Erythroblast (primary cell): ENCODE data around the gene KLHL36.

Experiments used
- GATA1 ChIP-seq: IDR thresholded peaks from 2 replicates; pipeline ENCODE4 v1.6.1; 2011; ENCODE audit warnings: low read depth, mild to moderate bottlenecking, control low read depth, low read length, moderate library complexity
- POLR2A ChIP-seq: IDR thresholded peaks from 2 replicates; pipeline ENCODE4 v1.6.1; 2011; ENCODE audit warnings: mild to moderate bottlenecking, low read length

DNA sequence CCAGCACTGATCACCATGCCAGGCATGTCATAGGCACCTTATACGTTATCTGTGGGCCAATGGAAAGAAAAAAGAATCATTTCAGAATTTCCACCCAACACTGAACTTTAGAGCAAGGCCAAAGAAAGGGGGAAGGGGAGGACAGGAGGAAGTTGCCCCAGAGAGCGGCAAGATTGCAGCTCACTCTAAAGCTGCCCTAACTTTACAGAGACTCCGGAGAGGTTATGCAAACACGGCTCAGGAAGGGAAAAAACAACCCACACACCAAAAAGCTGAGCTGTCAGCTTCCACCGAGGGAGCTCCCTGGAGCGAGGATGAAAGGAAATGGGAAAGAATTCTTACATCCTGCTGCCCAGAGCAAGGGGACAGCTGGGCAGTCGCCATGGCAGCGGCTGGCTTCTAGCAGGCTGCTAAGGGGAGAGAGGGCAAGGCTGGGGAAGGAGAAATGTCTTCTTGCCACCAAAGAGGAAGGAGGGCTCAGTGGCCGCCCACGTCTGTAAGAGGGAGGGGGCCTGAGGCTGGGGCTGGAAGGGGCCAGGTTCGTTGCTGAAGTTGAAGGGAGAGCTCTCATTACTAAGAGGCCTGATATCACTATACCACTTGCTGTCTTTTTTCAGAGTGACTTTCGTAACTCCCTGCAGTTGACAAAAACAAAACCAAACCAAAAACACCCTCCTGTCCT is 48.6 kb upstream of the KLHL36 start:
- TF ChIP-seq POLR2A (no peak), GATA1 (no peak)
